Ramos (cell line): ENCODE results near the gene ACO2.
"Not testable (repeated sequence)": the region's sequence is repeated elsewhere in the genome, so short reads cannot be mapped to it uniquely, and the experiment has no call there.

Experiments
- in situ Hi-C: fragments of 300-500 bp; cut with MboI; formaldehyde crosslinking; loops from one replicate; pipeline ENCODE4 v1.14.3; 2022; ENCODE audit warnings: low sequenced_read_pairs; ENCODE audit not compliant: unreplicated experiment

ACO2 gene

GRCh38 chr22:41447435-41448188 lies 21.3 kb upstream of the ACO2 start:
- in situ Hi-C loops = no loop called here

- in situ Hi-C loops = no loop called here
Observed at GRCh38 chr22:41448189-41448808, 20.6 kb upstream of the ACO2 start.

- in situ Hi-C loops = no loop called here
Observed at GRCh38 chr22:41458161-41458728, 10.7 kb upstream of the ACO2 start.

- in situ Hi-C loops = no loop called here
Observed at GRCh38 chr22:41459431-41459830, 9.5 kb upstream of the ACO2 start.

GRCh38 chr22:41460071-41460470 lies 8.8 kb upstream of the ACO2 start:
- in situ Hi-C loops = not testable (repeated sequence)

GRCh38 chr22:41461901-41462300 lies 7.0 kb upstream of the ACO2 start:
- in situ Hi-C loops = no loop called here

- in situ Hi-C loops = no loop called here
Observed at GRCh38 chr22:41469218-41469851, 418 bp downstream of the ACO2 start.

GRCh38 chr22:41470886-41471285 lies 2.0 kb downstream of the ACO2 start:
- in situ Hi-C loops = no loop called here

- in situ Hi-C loops = no loop called here
Observed at GRCh38 chr22:41471568-41471967, 2.7 kb downstream of the ACO2 start.

- in situ Hi-C loops = no loop called here
Observed at GRCh38 chr22:41474872-41475451, 6.0 kb downstream of the ACO2 start.

GRCh38 chr22:41478473-41478872 lies 9.6 kb downstream of the ACO2 start:
- in situ Hi-C loops = no loop called here

GRCh38 chr22:41478891-41479521 lies 10.1 kb downstream of the ACO2 start:
- in situ Hi-C loops = no loop called here

- in situ Hi-C loops = no loop called here
Observed at GRCh38 chr22:41479671-41480396, 10.9 kb downstream of the ACO2 start.

- in situ Hi-C loops = no loop called here
Observed at GRCh38 chr22:41480397-41480735, 11.4 kb downstream of the ACO2 start.

GRCh38 chr22:41481131-41481830 lies 12.4 kb downstream of the ACO2 start:
- in situ Hi-C loops = no loop called here

- in situ Hi-C loops = no loop called here
Observed at GRCh38 chr22:41481925-41482318, 13.0 kb downstream of the ACO2 start.

GRCh38 chr22:41482319-41482935 lies 13.5 kb downstream of the ACO2 start:
- in situ Hi-C loops = no loop called here

- in situ Hi-C loops = no loop called here
Observed at GRCh38 chr22:41485033-41485432, 16.1 kb downstream of the ACO2 start.
